Embryonic facial prominence (tissue), 1 donor: ENCODE measurements around the gene ZNF467.

Experiments
- DNase-seq: peaks from one replicate; pipeline ENCODE4 v3.0.0-alpha.2; 2016; ENCODE audit errors: extremely low spot score

The ZNF467 gene

GRCh38 chr7:149715476-149715875 is 57.9 kb downstream of the ZNF467 start:
- DNase-seq = no peak

- no peak for DNase-seq
These were observed 58.4 kb downstream of the ZNF467 start for GRCh38 chr7:149714910-149715471.
